HepG2 (cell line): ENCODE data around the gene PRKACA. TPM values are rescaled to one million over a fixed set of nuclear protein-coding genes. Genes with fewer than 3 reads are reported as not detected.

Source experiments
- ARNT ChIP-seq: fragments of 450-650 bp; IDR thresholded peaks from 2 replicates; pipeline ENCODE4 v1.6.1; 2017
- ATM ChIP-seq: fragments of 450-650 bp; IDR thresholded peaks from 2 replicates; pipeline ENCODE4 v1.7.1; 2017; ENCODE audit warnings: mild to moderate bottlenecking, borderline replicate concordance
- CBX5 ChIP-seq: sonication (generic); formaldehyde crosslinking; IDR thresholded peaks from 2 replicates; pipeline ENCODE4 v1.4.0; 2020; ENCODE audit warnings: missing genetic modification reagents, borderline replicate concordance
- HNRNPH1 ChIP-seq: fragments of 200-400 bp; formaldehyde crosslinking; optimal IDR thresholded peaks from 2 replicates; pipeline ENCODE3; 2017; ENCODE audit warnings: mild to moderate bottlenecking, low read depth, low read length
- MXD1 ChIP-seq: sonication (generic); formaldehyde crosslinking; IDR thresholded peaks from 2 replicates; pipeline ENCODE4 v1.4.0; 2020; ENCODE audit warnings: mild to moderate bottlenecking, missing genetic modification reagents
- MXI1 ChIP-seq: IDR thresholded peaks from 3 replicates; pipeline ENCODE4 v1.6.1; 2012; ENCODE audit warnings: low read depth, low read length, inconsistent platforms, borderline replicate concordance
- PRPF4 ChIP-seq: fragments of 200-400 bp; formaldehyde crosslinking; IDR thresholded peaks from 2 replicates; pipeline ENCODE4 v1.6.1; 2016; ENCODE audit warnings: low read length, low read depth; ENCODE audit not compliant: poor library complexity, severe bottlenecking
- THAP11 ChIP-seq: IDR thresholded peaks from 2 replicates; pipeline ENCODE4 v1.6.1; 2016; ENCODE audit warnings: missing biosample characterization, missing genetic modification reagents
- TP53 ChIP-seq: sonication (generic); formaldehyde crosslinking; conservative IDR thresholded peaks from 2 replicates; pipeline ENCODE4 v1.4.0; 2020; ENCODE audit warnings: missing genetic modification reagents
- XRCC5 ChIP-seq: fragments of 200-400 bp; formaldehyde crosslinking; optimal IDR thresholded peaks from 2 replicates; pipeline ENCODE3; 2017; ENCODE audit warnings: mild to moderate bottlenecking, low read length
- ZBTB4 ChIP-seq: sonication (generic); formaldehyde crosslinking; IDR thresholded peaks from 2 replicates; pipeline ENCODE4 v1.4.0; 2020; ENCODE audit warnings: missing genetic modification reagents, mild to moderate bottlenecking, borderline replicate concordance
- ZGPAT ChIP-seq: IDR thresholded peaks from 2 replicates; pipeline ENCODE4 v1.6.1; 2016; ENCODE audit warnings: mild to moderate bottlenecking
- ZNF274 ChIP-seq: sonication (generic); formaldehyde crosslinking; IDR thresholded peaks from 2 replicates; pipeline ENCODE4 v1.5.1; 2020; ENCODE audit warnings: mild to moderate bottlenecking, missing genetic modification reagents
- ZNF333 ChIP-seq: sonication (generic); formaldehyde crosslinking; IDR thresholded peaks from 2 replicates; pipeline ENCODE4 v1.4.0; 2020; ENCODE audit warnings: mild to moderate bottlenecking, missing genetic modification reagents, borderline replicate concordance
- ZNF431 ChIP-seq: sonication (generic); formaldehyde crosslinking; IDR thresholded peaks from 2 replicates; pipeline ENCODE4 v1.9.0; 2022; ENCODE audit warnings: missing genetic modification reagents, low read depth, mild to moderate bottlenecking, borderline replicate concordance
- ZNF501 ChIP-seq: sonication (generic); formaldehyde crosslinking; IDR thresholded peaks from 2 replicates; pipeline ENCODE4 v1.5.1; 2020; ENCODE audit warnings: mild to moderate bottlenecking, moderate library complexity, missing genetic modification reagents
- ZNF607 ChIP-seq: sonication (generic); formaldehyde crosslinking; IDR thresholded peaks from 2 replicates; pipeline ENCODE4 v1.5.1; 2020; ENCODE audit warnings: missing genetic modification reagents, mild to moderate bottlenecking, borderline replicate concordance
- ZNF891 ChIP-seq: sonication (generic); formaldehyde crosslinking; IDR thresholded peaks from 2 replicates; pipeline ENCODE4 v1.5.0; 2020; ENCODE audit warnings: mild to moderate bottlenecking, missing genetic modification reagents
- polyA plus RNA-seq, 8 experiments: library from polyadenylated mRNA; depleted of rRNA in 3 of 8; stranded (reverse) in 7 of 8; unstranded in 1 of 8; fragments of >200 nt; fragmentation: Illumina TruSeq in 4 of 8; extraction: Trizol in 4 of 8; gene quantifications; 2 replicates each; pipeline versions ENCODE4 v1.2.1 to v1.2.3, GENCODE V29; 2011 to 2016; ENCODE audit warnings: low read depth in 4 of 8, missing spikeins in 1 of 8, mixed read lengths in 1 of 8; ENCODE audit not compliant: insufficient read depth in 1 of 8
- total RNA-seq, 5 experiments: library from RNA; depleted of rRNA; stranded (reverse); fragments of >200 nt; fragmentation: Illumina TruSeq; extraction: Trizol; gene quantifications; 2 replicates each; pipeline ENCODE4 v1.2.3, GENCODE V29; 2016; ENCODE audit warnings: low read depth in 1 of 5
- TF ChIP-seq, protein P1 (sequence below): sonication (generic); formaldehyde crosslinking; IDR thresholded peaks from 2 replicates; pipeline ENCODE4 v1.4.0; 2020; ENCODE audit warnings: missing genetic modification reagents, mild to moderate bottlenecking, borderline replicate concordance
- TF ChIP-seq, protein P2 (sequence below): sonication (generic); formaldehyde crosslinking; IDR thresholded peaks from 2 replicates; pipeline ENCODE4 v1.8.0; 2022; ENCODE audit warnings: mild to moderate bottlenecking, missing genetic modification reagents, moderate library complexity

PRKACA gene
- total and polyA plus RNA-seq, 2 of the 13 experiments (the other 11 are each of a cell fraction or from before 2014, with no cell fraction given): 11.0 to 18.2 TPM

- TF ChIP-seq MXD1 (CRISPR knock-in tag): peak; percentile 49; the same call in 1 of the 2 replicates
- TF ChIP-seq ZNF431: no peak
- TF ChIP-seq MXI1: peak; percentile 51; the same call in 1 of the 3 replicates
- TF ChIP-seq THAP11: peak; percentile 40; the same call in 1 of the 2 replicates
- TF ChIP-seq ZBTB4 (CRISPR knock-in tag): no peak
- TF ChIP-seq ZNF333 (CRISPR knock-in tag): 0 out of 2 replicates have a peak, but pooled peaks have one; percentile 74
- TF ChIP-seq HNRNPH1: no peak
- TF ChIP-seq TP53: no peak
- TF ChIP-seq ZNF274 (CRISPR knock-in tag): peak; percentile 90
- TF ChIP-seq ZNF891 (CRISPR knock-in tag): peak; percentile 67; the same call in 1 of the 2 replicates
- TF ChIP-seq PRPF4: no peak
- TF ChIP-seq XRCC5: peak; percentile 63
- TF ChIP-seq, protein P1, sequence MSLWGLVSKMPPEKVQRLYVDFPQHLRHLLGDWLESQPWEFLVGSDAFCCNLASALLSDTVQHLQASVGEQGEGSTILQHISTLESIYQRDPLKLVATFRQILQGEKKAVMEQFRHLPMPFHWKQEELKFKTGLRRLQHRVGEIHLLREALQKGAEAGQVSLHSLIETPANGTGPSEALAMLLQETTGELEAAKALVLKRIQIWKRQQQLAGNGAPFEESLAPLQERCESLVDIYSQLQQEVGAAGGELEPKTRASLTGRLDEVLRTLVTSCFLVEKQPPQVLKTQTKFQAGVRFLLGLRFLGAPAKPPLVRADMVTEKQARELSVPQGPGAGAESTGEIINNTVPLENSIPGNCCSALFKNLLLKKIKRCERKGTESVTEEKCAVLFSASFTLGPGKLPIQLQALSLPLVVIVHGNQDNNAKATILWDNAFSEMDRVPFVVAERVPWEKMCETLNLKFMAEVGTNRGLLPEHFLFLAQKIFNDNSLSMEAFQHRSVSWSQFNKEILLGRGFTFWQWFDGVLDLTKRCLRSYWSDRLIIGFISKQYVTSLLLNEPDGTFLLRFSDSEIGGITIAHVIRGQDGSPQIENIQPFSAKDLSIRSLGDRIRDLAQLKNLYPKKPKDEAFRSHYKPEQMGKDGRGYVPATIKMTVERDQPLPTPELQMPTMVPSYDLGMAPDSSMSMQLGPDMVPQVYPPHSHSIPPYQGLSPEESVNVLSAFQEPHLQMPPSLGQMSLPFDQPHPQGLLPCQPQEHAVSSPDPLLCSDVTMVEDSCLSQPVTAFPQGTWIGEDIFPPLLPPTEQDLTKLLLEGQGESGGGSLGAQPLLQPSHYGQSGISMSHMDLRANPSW (CRISPR knock-in tag): no peak
- no peak for TF ChIP-seq ATM
- TF ChIP-seq, protein P2, sequence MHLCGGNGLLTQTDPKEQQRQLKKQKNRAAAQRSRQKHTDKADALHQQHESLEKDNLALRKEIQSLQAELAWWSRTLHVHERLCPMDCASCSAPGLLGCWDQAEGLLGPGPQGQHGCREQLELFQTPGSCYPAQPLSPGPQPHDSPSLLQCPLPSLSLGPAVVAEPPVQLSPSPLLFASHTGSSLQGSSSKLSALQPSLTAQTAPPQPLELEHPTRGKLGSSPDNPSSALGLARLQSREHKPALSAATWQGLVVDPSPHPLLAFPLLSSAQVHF (CRISPR knock-in tag): no peak
- TF ChIP-seq ARNT: no peak
- TF ChIP-seq ZGPAT (CRISPR knock-in tag): peak; percentile 64; the same call in 1 of the 2 replicates
- TF ChIP-seq ZNF501 (CRISPR knock-in tag): peak; percentile 34; the same call in 1 of the 2 replicates
- peak; percentile 43; the same call in 1 of the 2 replicates for TF ChIP-seq CBX5
- TF ChIP-seq ZNF607 (CRISPR knock-in tag): 0 out of 2 replicates have a peak, but pooled peaks have one; percentile 55
Observed at GRCh38 chr19:14118165-14119051, 846 bp upstream of the PRKACA start (continued).
